H1 (cell line): ENCODE measurements around the gene PTPRJ.

Experiments used
- EZH2 ChIP-seq: fragments of 200-600 bp; sonication (generic); IDR thresholded peaks from 2 replicates; pipeline ENCODE4 v1.7.1; 2012; ENCODE audit warnings: low read depth, mild to moderate bottlenecking, moderate library complexity, low read length, inconsistent platforms; ENCODE audit not compliant: severe bottlenecking
- KDM1A ChIP-seq: fragments of 200-600, 300-600 bp; sonication (generic); IDR thresholded peaks from 2 replicates; pipeline ENCODE4 v1.7.1; 2016; ENCODE audit warnings: mild to moderate bottlenecking, low read length, borderline replicate concordance
- POLR2A ChIP-seq, 2 experiments: IDR thresholded peaks; 1 replicate in 1 of 2; 2 replicates in 1 of 2; pipeline ENCODE4 v1.6.1; 2011; ENCODE audit warnings: low read depth in 2 of 2, low read length in 2 of 2, mild to moderate bottlenecking in 2 of 2; ENCODE audit errors: control extremely low read depth in 1 of 2
- SIX5 ChIP-seq: IDR thresholded peaks from 2 replicates; pipeline ENCODE4 v1.6.1; 2011; ENCODE audit warnings: mild to moderate bottlenecking, low read depth, low read length
- SP1 ChIP-seq: IDR thresholded peaks from 2 replicates; pipeline ENCODE4 v1.6.1; 2011; ENCODE audit warnings: low read depth, low read length
- SUZ12 ChIP-seq: fragments of 200-600 bp; sonication (generic); IDR thresholded peaks from 2 replicates; pipeline ENCODE4 v1.6.1; 2012; ENCODE audit warnings: mild to moderate bottlenecking, inconsistent platforms, low read length, moderate library complexity, mixed read lengths
- TAF1 ChIP-seq: IDR thresholded peaks from 2 replicates; pipeline ENCODE4 v1.6.1; 2011; ENCODE audit warnings: mild to moderate bottlenecking, low read depth, low read length
- TCF12 ChIP-seq: IDR thresholded peaks from 2 replicates; pipeline ENCODE4 v1.6.1; 2011; ENCODE audit warnings: low read depth, mild to moderate bottlenecking, low read length
- YY1 ChIP-seq: IDR thresholded peaks from 2 replicates; pipeline ENCODE4 v1.6.1; 2011; ENCODE audit warnings: low read depth, mild to moderate bottlenecking, low read length
- ZNF274 ChIP-seq: IDR thresholded peaks from 2 replicates; pipeline ENCODE4 v1.7.0; 2012; ENCODE audit warnings: low read length, borderline replicate concordance; ENCODE audit errors: extremely low read depth
- TF ChIP-seq, protein P1 (sequence below), 3 experiments: IDR thresholded peaks; 1 replicate in 2 of 3; 2 replicates in 1 of 3; pipeline versions ENCODE4 v1.5.1 to v1.6.1; 2011; ENCODE audit warnings: low read length in 3 of 3, mild to moderate bottlenecking in 3 of 3, inconsistent platforms in 2 of 3, low read depth in 1 of 3, moderate library complexity in 1 of 3; ENCODE audit not compliant: insufficient read depth in 1 of 3; ENCODE audit errors: control extremely low read depth in 1 of 3
- TF ChIP-seq, protein P2 (sequence below): IDR thresholded peaks from 2 replicates; pipeline ENCODE4 v1.6.1; 2011; ENCODE audit warnings: low read length, improper control_type of control experiment

DNA sequence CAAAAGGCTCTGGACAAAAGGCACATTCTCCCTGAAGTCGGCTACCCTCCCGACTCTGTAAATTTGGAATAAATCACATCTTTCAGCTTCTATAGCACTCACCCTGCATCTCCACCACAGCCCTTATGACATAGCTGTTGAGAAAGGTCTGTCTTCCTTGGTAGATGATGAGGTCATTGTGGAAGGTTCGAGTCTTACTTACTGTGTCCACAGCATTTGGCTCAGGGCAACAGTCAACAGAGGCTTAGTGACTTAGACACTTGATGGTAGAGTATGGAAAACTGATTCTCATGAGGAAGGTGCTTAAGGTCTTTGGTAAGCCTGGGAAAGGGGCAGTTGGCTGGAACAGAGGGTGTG, 45.6 kb downstream of the PTPRJ start:
- no peak for TF ChIP-seq EZH2
- TF ChIP-seq, protein P1, sequence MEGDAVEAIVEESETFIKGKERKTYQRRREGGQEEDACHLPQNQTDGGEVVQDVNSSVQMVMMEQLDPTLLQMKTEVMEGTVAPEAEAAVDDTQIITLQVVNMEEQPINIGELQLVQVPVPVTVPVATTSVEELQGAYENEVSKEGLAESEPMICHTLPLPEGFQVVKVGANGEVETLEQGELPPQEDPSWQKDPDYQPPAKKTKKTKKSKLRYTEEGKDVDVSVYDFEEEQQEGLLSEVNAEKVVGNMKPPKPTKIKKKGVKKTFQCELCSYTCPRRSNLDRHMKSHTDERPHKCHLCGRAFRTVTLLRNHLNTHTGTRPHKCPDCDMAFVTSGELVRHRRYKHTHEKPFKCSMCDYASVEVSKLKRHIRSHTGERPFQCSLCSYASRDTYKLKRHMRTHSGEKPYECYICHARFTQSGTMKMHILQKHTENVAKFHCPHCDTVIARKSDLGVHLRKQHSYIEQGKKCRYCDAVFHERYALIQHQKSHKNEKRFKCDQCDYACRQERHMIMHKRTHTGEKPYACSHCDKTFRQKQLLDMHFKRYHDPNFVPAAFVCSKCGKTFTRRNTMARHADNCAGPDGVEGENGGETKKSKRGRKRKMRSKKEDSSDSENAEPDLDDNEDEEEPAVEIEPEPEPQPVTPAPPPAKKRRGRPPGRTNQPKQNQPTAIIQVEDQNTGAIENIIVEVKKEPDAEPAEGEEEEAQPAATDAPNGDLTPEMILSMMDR (IDR thresholded peaks at IDR 0.05; ENCODE audit: control extremely low read depth in 1 of 3, insufficient read depth in 1 of 3, low read depth in 1 of 3, low read length in 3 of 3): no peak
- TF ChIP-seq SUZ12: no peak
- TF ChIP-seq TCF12: no peak
- no peak for TF ChIP-seq POLR2A (IDR thresholded peaks at IDR 0.05; ENCODE audit: control extremely low read depth in 1 of 2, low read depth in 2 of 2, low read length in 2 of 2)
- no peak for TF ChIP-seq TAF1
- TF ChIP-seq, protein P2, sequence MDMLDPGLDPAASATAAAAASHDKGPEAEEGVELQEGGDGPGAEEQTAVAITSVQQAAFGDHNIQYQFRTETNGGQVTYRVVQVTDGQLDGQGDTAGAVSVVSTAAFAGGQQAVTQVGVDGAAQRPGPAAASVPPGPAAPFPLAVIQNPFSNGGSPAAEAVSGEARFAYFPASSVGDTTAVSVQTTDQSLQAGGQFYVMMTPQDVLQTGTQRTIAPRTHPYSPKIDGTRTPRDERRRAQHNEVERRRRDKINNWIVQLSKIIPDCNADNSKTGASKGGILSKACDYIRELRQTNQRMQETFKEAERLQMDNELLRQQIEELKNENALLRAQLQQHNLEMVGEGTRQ: no peak
- TF ChIP-seq ZNF274: no peak
- no peak for TF ChIP-seq SP1
- no peak for TF ChIP-seq KDM1A
- no peak for TF ChIP-seq SIX5
- no peak for TF ChIP-seq YY1
